Measurements from ENCODE around the gene SLC22A9. TPM values are rescaled to one million over a fixed set of nuclear protein-coding genes. Genes with fewer than 3 reads are reported as not detected.
"Not testable (repeated sequence)": the region's sequence is repeated elsewhere in the genome, so short reads cannot be mapped to it uniquely, and the experiment has no call there.

Gene SLC22A9
- total RNA-seq, result not detected

DNA sequence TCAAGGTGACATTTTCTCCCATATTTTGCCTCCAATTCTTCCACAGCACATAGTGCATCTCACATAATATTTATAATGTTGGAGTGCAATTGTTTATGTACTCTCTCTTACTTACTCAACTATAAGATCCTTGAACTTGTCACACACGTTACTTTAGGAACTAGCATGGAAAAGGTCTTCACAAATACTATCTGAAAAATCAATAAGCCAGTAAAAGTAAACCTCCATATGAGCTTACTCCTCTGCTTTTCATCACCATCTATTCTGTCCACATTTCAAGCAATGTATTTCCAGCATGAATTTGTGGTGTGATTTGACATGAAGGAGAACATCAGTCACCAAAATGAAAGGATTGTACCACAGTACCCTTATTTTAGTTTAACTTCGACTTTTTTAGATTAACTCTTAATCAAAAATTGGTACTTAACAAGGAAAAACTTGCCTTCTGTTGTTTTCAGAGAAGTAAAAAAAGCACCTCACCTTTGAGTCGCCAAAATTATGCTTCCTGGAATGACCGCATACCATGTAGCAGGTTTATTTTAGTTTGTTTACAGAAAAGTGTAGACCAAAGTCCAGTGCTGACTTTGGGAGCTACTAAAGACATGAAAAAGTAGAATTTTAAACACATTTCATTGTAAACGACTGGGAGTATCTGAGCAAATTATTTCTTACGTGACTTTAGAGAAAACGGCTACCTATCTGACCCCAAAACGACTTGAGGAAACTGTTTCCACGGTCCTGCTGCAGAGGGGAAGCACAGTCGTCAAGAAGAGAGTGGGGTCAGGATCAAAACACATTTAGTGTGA is at the start of gene SLC22A9:
TSS of gene SLC22A9 (plus strand) at position 621 of the 806 bp plus-strand sequence. CDS start 272 bp downstream, outside the sequence.
- Mint-ChIP-seq H3K36me3 (ENCODE audit: insufficient read depth in 2 of 2) (no peaks in the 10 kb centered on the region), H3K9me3 (peaks cover 2 to 3% of the 10 kb centered on the region in 2 donors), H3K27ac (no peak within 1 kb of the TSS), H3K4me3 (no peak within 1 kb of the TSS), H3K4me1 (ENCODE audit: low read depth) (no peaks in the 10 kb centered on the region), H3K27me3 (ENCODE audit: low read depth) (peaks cover 45% of the 10 kb centered on the region)
- ATAC-seq (replicated peaks in 1 of 2) (no peak), DNase-seq (no peak)

DNA sequence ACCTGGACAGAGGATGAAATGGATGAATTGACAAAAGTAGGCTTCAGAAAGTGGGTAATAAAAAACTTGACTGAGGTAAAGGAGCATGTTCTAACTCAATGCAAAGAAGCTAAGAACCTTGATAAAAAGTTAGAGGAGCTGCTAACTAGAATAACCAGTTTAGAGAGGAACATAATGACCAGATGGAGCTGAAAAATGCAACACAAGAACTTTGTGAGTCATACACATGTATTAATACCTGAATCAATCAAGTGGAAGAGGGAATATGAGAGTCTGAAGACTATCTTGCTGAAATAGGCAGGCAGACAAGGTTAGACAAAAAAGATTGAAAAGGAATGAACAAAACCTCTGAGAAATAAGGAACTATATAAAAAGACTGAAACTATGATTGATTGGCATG is 47.9 kb upstream of the SLC22A9 start:
- H3K9me3 Mint-ChIP-seq, result peaks cover 10 to 15% of the 10 kb centered on the region in 2 donors
- H3K4me3 Mint-ChIP-seq, result no peak overlapping the region
- H3K27me3 Mint-ChIP-seq (ENCODE audit: low read depth), result no peaks in the 10 kb centered on the region
- peaks cover 7% of the 10 kb centered on the region in 2 donors for H3K36me3 Mint-ChIP-seq (ENCODE audit: insufficient read depth in 2 of 2)
- no peak for ATAC-seq (replicated peaks in 1 of 2)
- H3K4me1 Mint-ChIP-seq (ENCODE audit: low read depth), result no peaks in the 10 kb centered on the region
- DNase-seq, result no peak
- H3K27ac Mint-ChIP-seq, result no peak overlapping the region

DNA sequence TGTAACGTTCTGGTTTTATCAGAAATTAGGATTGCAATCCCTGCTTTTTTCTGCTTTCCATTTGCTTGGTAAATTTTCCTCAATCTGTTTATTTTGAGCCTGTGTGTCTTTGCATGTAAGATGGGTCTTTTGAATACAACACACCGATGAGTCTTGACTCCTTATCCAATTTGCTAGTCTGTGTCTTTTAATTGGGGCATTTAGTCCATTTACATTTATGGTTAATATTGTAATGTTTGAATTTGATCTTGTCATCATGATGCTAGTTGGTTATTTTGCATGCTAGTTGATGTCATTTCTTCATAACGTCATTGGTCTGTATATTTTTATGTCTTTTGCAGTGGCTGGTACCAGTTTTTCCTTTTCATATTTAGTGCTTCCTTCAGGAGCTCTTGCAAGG is 34.5 kb upstream of the SLC22A9 start:
- H3K27ac Mint-ChIP-seq; H3K4me1 Mint-ChIP-seq (ENCODE audit: low read depth); H3K36me3 Mint-ChIP-seq (ENCODE audit: insufficient read depth in 2 of 2); DNase-seq; H3K4me3 Mint-ChIP-seq; ATAC-seq (replicated peaks in 1 of 2): not testable (repeated sequence)
- Mint-ChIP-seq H3K27me3 (ENCODE audit: low read depth) (peaks cover 22% of the 10 kb centered on the region), H3K9me3 (peaks cover 7 to 11% of the 10 kb centered on the region in 2 donors)

DNA sequence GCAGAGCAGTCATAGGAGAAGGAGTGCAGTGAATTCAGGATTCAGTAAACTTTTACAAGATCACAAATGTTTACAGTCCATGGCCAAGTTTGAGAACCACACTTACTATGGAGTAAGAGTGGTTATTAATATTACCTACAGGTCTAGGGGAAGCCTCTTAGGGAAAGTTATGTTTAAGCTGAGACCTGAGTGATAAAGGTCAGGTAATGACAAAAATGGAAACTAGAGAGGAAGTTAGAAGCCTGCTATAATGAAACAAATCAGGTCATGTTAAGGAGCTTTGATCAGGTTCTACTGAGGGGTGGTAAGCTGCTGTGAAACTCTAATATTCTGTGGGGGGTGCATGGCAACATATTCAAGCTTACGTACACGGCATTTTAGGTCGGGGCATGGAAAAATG is 32.5 kb upstream of the SLC22A9 start:
- no peak overlapping the region for H3K27ac Mint-ChIP-seq
- H3K4me1 Mint-ChIP-seq (ENCODE audit: low read depth), result no peaks in the 10 kb centered on the region
- no peak overlapping the region for H3K4me3 Mint-ChIP-seq
- H3K36me3 Mint-ChIP-seq (ENCODE audit: insufficient read depth in 2 of 2), result peaks cover 2 to 3% of the 10 kb centered on the region in 2 donors
- peaks cover 7 to 11% of the 10 kb centered on the region in 2 donors for H3K9me3 Mint-ChIP-seq
- ATAC-seq (replicated peaks in 1 of 2) (no peak), DNase-seq (no peak)
- peaks cover 24% of the 10 kb centered on the region for H3K27me3 Mint-ChIP-seq (ENCODE audit: low read depth)

DNA sequence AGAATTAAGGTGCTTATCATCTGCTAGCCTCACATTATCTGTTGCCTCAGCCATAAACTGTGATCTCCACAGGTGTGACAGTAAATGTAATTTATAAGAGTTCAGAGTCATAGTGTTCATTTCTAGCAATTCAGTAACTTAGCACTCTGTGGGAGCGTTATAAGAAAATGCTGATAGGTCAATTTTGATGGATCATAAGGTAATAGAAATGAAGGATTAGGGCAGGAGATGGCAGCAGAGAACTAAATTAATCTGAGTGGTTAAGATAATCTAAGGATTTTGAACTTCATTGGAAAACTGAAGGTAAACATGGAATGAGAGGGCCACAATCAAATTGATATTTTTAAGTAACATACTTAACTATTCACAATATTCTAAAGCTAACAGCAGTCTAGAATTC is 26.5 kb upstream of the SLC22A9 start:
- Mint-ChIP-seq H3K36me3 (ENCODE audit: insufficient read depth in 2 of 2) (no peaks in the 10 kb centered on the region), H3K27me3 (ENCODE audit: low read depth) (peaks cover 12% of the 10 kb centered on the region), H3K9me3 (peaks cover 2% of the 10 kb centered on the region in 2 donors), H3K4me1 (ENCODE audit: low read depth) (no peaks in the 10 kb centered on the region), H3K27ac (no peak overlapping the region), H3K4me3 (no peak overlapping the region)
- ATAC-seq (replicated peaks in 1 of 2) (no peak), DNase-seq (no peak)

DNA sequence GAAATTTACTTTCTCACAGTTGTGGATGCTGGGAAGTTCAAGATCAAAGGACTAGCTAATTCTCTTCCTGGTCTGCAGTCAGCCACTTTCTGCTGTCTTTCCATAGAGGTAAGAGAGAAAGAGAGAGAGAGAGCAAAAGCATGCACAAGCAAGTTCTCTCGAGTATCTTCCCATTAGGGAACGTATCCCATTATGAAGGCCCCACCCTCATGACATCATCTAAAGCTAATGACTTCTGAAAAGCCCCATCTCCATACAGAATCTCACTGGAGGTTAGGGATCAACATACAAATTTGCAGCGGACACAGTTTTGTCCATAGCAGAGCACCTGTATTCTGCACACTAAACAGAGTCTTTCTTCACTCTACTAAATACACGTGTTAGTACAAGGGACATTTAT is 17.4 kb upstream of the SLC22A9 start:
- Mint-ChIP-seq H3K27ac (no peak overlapping the region), H3K4me1 (ENCODE audit: low read depth) (no peaks in the 10 kb centered on the region), H3K9me3 (peaks cover 0 to 5% of the 10 kb centered on the region in 2 donors), H3K4me3 (no peak overlapping the region), H3K27me3 (ENCODE audit: low read depth) (peaks cover 13% of the 10 kb centered on the region), H3K36me3 (ENCODE audit: insufficient read depth in 2 of 2) (no peaks in the 10 kb centered on the region)
- ATAC-seq (replicated peaks in 1 of 2) (no peak), DNase-seq (no peak)

DNA sequence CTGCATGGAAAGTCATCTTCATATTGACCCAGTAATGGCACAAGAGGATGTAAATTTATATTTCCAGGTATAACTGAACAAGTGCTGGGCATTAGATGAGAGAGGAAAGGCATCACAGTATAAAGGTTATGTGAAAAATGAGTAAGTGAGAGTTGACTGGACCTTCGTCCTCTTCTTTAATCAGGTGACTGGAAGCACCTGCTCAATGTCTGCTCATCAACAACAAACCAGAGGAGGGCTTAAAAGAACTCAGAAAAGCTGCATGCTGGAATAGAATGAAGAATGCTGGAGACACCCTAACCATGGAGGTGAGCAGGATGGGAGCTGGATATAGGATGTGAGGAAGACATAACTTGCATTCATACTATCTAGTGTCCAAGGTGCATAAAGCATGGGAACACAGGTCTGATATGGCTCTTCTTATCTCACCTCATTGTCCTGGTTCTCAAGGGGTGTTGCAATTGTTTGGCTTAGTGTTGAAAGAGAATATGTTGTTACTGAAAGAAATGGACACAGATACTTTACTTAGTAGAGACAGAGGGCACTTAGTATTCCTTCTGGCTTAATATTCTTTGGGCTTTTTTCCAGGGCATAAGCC is 7.3 kb upstream of the SLC22A9 start:
- Mint-ChIP-seq H3K36me3 (ENCODE audit: insufficient read depth in 2 of 2) (no peaks in the 10 kb centered on the region), H3K27me3 (ENCODE audit: low read depth) (peaks cover 44% of the 10 kb centered on the region), H3K4me1 (ENCODE audit: low read depth) (no peaks in the 10 kb centered on the region), H3K27ac (no peak overlapping the region), H3K4me3 (no peak overlapping the region), H3K9me3 (peaks cover 2 to 6% of the 10 kb centered on the region in 2 donors)
- ATAC-seq (replicated peaks in 1 of 2) (no peak), DNase-seq (no peak)

DNA sequence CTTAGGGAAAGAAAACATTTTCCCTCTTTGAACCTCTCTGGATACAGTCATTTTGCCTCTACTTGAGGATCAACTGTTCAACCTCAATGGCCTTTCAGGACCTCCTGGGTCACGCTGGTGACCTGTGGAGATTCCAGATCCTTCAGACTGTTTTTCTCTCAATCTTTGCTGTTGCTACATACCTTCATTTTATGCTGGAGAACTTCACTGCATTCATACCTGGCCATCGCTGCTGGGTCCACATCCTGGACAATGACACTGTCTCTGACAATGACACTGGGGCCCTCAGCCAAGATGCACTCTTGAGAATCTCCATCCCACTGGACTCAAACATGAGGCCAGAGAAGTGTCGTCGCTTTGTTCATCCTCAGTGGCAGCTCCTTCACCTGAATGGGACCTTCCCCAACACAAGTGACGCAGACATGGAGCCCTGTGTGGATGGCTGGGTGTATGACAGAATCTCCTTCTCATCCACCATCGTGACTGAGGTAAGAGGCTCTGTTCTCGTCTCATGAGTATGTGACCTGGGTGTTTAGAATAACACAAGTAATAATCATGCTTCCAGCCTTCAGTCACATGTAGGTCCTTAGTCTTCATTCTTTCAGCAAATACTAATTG is 495 bp downstream of the SLC22A9 start:
- H3K27me3 Mint-ChIP-seq (ENCODE audit: low read depth), result peaks cover 43% of the 10 kb centered on the region
- no peaks in the 10 kb centered on the region for H3K36me3 Mint-ChIP-seq (ENCODE audit: insufficient read depth in 2 of 2)
- DNase-seq (no peak), ATAC-seq (replicated peaks in 1 of 2) (no peak)
- no peak overlapping the region for H3K4me3 Mint-ChIP-seq
- H3K4me1 Mint-ChIP-seq (ENCODE audit: low read depth), result no peaks in the 10 kb centered on the region
- no peak overlapping the region for H3K27ac Mint-ChIP-seq
- H3K9me3 Mint-ChIP-seq, result peaks cover 2 to 3% of the 10 kb centered on the region in 2 donors

DNA sequence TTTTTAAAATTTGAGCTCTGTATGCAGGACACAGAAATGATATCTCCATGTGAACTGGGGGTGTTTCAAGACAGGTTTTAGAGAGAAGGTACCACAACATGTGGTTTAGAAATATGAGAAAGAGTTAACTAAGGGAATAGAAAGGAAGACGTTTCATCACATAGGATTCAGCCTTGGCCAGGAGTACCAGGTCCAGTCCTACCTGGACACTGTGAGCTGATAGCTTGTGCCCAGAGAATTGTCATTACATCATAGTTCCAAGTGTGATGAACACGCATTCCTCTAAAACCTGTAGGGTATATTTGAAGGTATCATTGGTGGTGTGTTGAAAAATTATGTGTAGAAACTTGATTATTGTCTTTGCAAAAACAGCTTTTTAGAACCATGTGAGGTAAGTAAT is 1.8 kb downstream of the SLC22A9 start:
- no peak overlapping the region for H3K4me3 Mint-ChIP-seq
- DNase-seq (no peak), ATAC-seq (replicated peaks in 1 of 2) (no peak)
- H3K9me3 Mint-ChIP-seq, result peaks cover 0 to 3% of the 10 kb centered on the region in 2 donors
- H3K4me1 Mint-ChIP-seq (ENCODE audit: low read depth), result no peaks in the 10 kb centered on the region
- H3K27me3 Mint-ChIP-seq (ENCODE audit: low read depth), result peaks cover 37% of the 10 kb centered on the region
- no peak overlapping the region for H3K27ac Mint-ChIP-seq
- no peaks in the 10 kb centered on the region for H3K36me3 Mint-ChIP-seq (ENCODE audit: insufficient read depth in 2 of 2)

DNA sequence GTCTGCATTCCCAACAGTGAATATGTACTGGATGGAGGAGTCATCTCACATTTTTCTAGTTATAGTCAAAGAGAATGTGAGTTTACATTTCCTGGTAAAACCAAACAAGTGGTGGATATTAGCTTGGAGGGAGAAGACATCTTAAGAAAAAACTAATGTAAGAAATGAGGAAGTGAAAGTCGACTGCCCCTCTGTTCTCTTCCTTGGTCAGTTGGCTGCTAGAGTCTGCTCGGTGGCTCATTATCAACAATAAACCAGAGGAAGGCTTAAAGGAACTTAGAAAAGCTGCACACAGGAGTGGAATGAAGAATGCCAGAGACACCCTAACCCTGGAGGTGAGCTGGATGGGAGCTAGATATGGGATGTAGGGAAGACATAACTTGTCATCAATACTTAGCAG is 5.8 kb downstream of the SLC22A9 start:
- no peak for DNase-seq
- Mint-ChIP-seq H3K9me3 (no peaks in the 10 kb centered on the region), H3K4me3 (no peak overlapping the region), H3K36me3 (ENCODE audit: insufficient read depth in 2 of 2) (no peaks in the 10 kb centered on the region), H3K27ac (no peak overlapping the region), H3K27me3 (ENCODE audit: low read depth) (peaks cover 43% of the 10 kb centered on the region), H3K4me1 (ENCODE audit: low read depth) (no peaks in the 10 kb centered on the region)
- ATAC-seq (replicated peaks in 1 of 2), result no peak

DNA sequence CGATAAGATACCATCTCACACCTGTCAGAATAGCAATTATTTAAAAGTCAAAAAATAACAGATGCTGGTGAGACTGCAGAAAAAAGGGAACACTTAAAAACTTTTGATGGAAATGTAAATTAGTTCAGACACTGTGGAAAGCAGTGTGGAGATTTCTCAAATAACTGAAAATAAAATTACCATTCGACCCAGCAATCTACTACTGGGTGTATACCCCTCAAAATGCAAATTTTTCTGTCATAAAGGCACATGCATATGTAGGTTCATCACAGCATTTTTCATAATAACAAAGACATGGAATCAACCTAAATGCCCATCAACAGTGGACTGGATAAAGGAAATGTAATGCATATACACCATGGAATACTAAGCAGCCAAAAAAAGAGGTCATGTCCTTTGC is 10.5 kb downstream of the SLC22A9 start:
- ATAC-seq (replicated peaks in 1 of 2), result no peak
- H3K9me3 Mint-ChIP-seq, result no peaks in the 10 kb centered on the region

DNA sequence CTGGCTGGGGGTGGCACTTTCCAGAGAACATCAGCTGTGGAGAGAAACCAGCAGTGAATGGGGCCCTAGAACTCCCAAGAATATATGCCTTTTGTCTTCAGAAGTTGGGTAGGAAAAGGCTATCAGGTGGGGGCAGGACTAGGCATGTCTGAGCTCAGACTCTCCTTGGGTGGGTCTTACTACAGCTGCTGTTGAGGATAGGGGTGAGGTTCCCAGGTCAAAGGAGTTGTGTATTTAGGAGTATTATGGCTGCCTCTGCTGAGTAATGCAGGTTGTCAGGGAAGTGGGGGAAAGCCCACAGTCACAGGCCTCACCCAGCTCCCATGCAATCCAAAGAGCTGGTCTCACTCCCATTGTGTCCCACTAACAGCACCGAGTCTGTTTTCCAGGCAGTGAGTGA is 26.1 kb downstream of the SLC22A9 start:
- Mint-ChIP-seq H3K27me3 (ENCODE audit: low read depth) (peaks cover 35% of the 10 kb centered on the region), H3K4me3 (no peak overlapping the region), H3K36me3 (ENCODE audit: insufficient read depth in 2 of 2) (no peaks in the 10 kb centered on the region), H3K4me1 (ENCODE audit: low read depth) (no peaks in the 10 kb centered on the region), H3K27ac (no peak overlapping the region), H3K9me3 (no peaks in the 10 kb centered on the region)
- no peak for ATAC-seq (replicated peaks in 1 of 2)
- no peak for DNase-seq

More for the DNA sequence above, 10.5 kb downstream of the SLC22A9 start:
- no peak for DNase-seq
- H3K4me3 Mint-ChIP-seq, result no peak overlapping the region
- H3K36me3 Mint-ChIP-seq (ENCODE audit: insufficient read depth in 2 of 2), result no peaks in the 10 kb centered on the region
- peaks cover 52% of the 10 kb centered on the region for H3K27me3 Mint-ChIP-seq (ENCODE audit: low read depth)
- no peaks in the 10 kb centered on the region for H3K4me1 Mint-ChIP-seq (ENCODE audit: low read depth)
- H3K27ac Mint-ChIP-seq, result no peak overlapping the region

DNA sequence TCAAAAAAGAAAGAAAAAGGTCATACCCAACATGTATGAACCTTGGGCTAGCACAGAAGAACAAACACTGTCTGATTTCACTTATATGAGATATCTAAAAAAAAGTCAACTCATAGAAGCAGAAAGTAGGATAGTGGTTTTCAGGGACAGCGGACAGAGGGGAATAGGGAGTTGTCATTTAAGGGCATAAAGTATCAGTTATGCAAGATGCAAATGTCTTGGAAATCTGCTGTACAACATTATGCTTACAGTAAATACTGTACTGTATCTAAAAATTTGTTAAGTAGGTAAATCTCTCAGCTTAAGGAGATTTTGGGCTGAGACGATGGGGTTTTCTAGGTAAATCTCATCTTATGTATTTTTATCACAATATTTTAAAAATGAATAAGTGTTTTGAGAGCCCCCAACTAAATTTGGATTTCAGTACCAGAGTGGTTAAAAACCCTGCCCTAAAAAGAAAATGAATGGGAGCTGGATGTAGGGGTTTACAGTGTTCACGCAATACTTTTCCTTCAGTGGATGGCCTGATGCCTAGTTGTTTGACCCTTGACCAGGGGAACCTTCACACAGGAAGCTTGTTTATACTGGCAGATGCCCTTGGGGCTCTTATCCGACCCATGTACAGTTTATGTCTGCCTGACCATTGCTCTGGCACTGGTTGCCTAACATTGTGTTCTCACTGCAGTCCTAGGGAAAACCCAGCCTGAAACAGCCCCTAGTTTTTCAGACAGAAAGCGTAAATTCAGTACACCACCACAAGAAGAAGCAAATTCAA is 34.8 kb downstream of the SLC22A9 start:
- Mint-ChIP-seq H3K36me3 (ENCODE audit: insufficient read depth in 2 of 2) (no peaks in the 10 kb centered on the region), H3K27ac (no peak overlapping the region), H3K4me1 (ENCODE audit: low read depth) (no peaks in the 10 kb centered on the region), H3K4me3 (no peak overlapping the region), H3K9me3 (no peaks in the 10 kb centered on the region), H3K27me3 (ENCODE audit: low read depth) (peaks cover 28% of the 10 kb centered on the region)
- ATAC-seq (replicated peaks in 1 of 2), result no peak
- DNase-seq, result no peak
